ENCODE data around the gene SNUPN. TPM values are rescaled to one million over a fixed set of nuclear protein-coding genes. Genes with fewer than 3 reads are reported as not detected.

The SNUPN gene
- polyA plus RNA-seq, 1 donor (not counting 4 experiments of a cell fraction or from before 2014, with no cell fraction given): 24.9 TPM

GRCh38 chr15:75554717-75555116 is 70.8 kb downstream of the SNUPN start:
- no peak for DNase-seq (ENCODE audit: low read depth, low spot score)
- TF ChIP-seq CTCF (optimal IDR thresholded peaks at IDR 0.05 in 1 of 3, IDR thresholded peaks at IDR 0.05 in 1 of 3, conservative IDR thresholded peaks at IDR 0.05 in 1 of 3; ENCODE audit: extremely low read depth in 1 of 3, insufficient read depth in 2 of 3, low read length in 3 of 3) (no peak), EZH2 (IDR thresholded peaks at IDR 0.05; ENCODE audit: low read length) (no peak)

GRCh38 chr15:75553659-75554058 is 71.9 kb downstream of the SNUPN start:
- H3K36me3 ChIP-seq (ENCODE audit: control insufficient read depth in 2 of 2, extremely low read depth in 1 of 2, insufficient read depth in 2 of 2, low read length in 2 of 2): no peaks in the 10 kb centered on the region
- FAIRE-seq (no peak), DNase-seq (ENCODE audit: low read depth, low spot score) (no peak)
- H3K9ac ChIP-seq (ENCODE audit: control insufficient read depth, extremely low read depth, insufficient read depth, low read length): no peak overlapping the region
- H2AFZ ChIP-seq (ENCODE audit: control insufficient read depth, low read length): no peak overlapping the region
- H3K4me2 ChIP-seq (ENCODE audit: control insufficient read depth, extremely low read depth, insufficient read depth, low read depth, low read length): no peak overlapping the region
- H3K9me3 ChIP-seq (ENCODE audit: control insufficient read depth, low read depth, low read length): no peaks in the 10 kb centered on the region
- no peaks in the 10 kb centered on the region for H3K27me3 ChIP-seq (ENCODE audit: control insufficient read depth, extremely low read depth, insufficient read depth, low read length)
- peaks cover 44% of the 10 kb centered on the region for H3K79me2 ChIP-seq (ENCODE audit: control insufficient read depth, insufficient read depth, low read length)
- no peaks in the 10 kb centered on the region for H3K9me1 ChIP-seq (ENCODE audit: control insufficient read depth, extremely low read depth, insufficient read depth, low read length)
- dilution Hi-C loops (cut with MboI; ENCODE audit: extremely low pct_ligation_motif_present, low sequenced_read_pairs): no loop called here
- no peak for TF ChIP-seq EZH2 (IDR thresholded peaks at IDR 0.05; ENCODE audit: low read length)
- TF ChIP-seq CTCF (optimal IDR thresholded peaks at IDR 0.05 in 1 of 3, IDR thresholded peaks at IDR 0.05 in 1 of 3, conservative IDR thresholded peaks at IDR 0.05 in 1 of 3; ENCODE audit: extremely low read depth in 1 of 3, insufficient read depth in 2 of 3, low read length in 3 of 3): no peak
- no peaks in the 10 kb centered on the region for H4K20me1 ChIP-seq (ENCODE audit: control insufficient read depth, extremely low read depth, insufficient read depth, low read length)
- no peak overlapping the region for H3K4me3 ChIP-seq (ENCODE audit: control insufficient read depth in 2 of 3, extremely low read depth in 1 of 3, insufficient read depth in 2 of 3, low read depth in 1 of 3, low read length in 3 of 3)
- H3K4me1 ChIP-seq (ENCODE audit: control insufficient read depth, extremely low read depth, insufficient read depth, low read length): no peaks in the 10 kb centered on the region
- no peak overlapping the region for H3K27ac ChIP-seq (ENCODE audit: control insufficient read depth, insufficient read depth, low read length)

More at GRCh38 chr15:75554717-75555116, 70.8 kb downstream of the SNUPN start:
- H3K79me2 ChIP-seq (ENCODE audit: control insufficient read depth, insufficient read depth, low read length): peaks cover 37% of the 10 kb centered on the region
- no peak overlapping the region for H3K27ac ChIP-seq (ENCODE audit: control insufficient read depth, insufficient read depth, low read length)
- H2AFZ ChIP-seq (ENCODE audit: control insufficient read depth, low read length): no peak overlapping the region
- H3K4me3 ChIP-seq (ENCODE audit: control insufficient read depth in 2 of 3, extremely low read depth in 1 of 3, insufficient read depth in 2 of 3, low read depth in 1 of 3, low read length in 3 of 3): no peak overlapping the region
- no peaks in the 10 kb centered on the region for H3K36me3 ChIP-seq (ENCODE audit: control insufficient read depth in 2 of 2, extremely low read depth in 1 of 2, insufficient read depth in 2 of 2, low read length in 2 of 2)
- H3K27me3 ChIP-seq (ENCODE audit: control insufficient read depth, extremely low read depth, insufficient read depth, low read length): no peaks in the 10 kb centered on the region
- FAIRE-seq: no peak
- H3K4me1 ChIP-seq (ENCODE audit: control insufficient read depth, extremely low read depth, insufficient read depth, low read length): no peaks in the 10 kb centered on the region
- H4K20me1 ChIP-seq (ENCODE audit: control insufficient read depth, extremely low read depth, insufficient read depth, low read length): no peaks in the 10 kb centered on the region
- H3K9me3 ChIP-seq (ENCODE audit: control insufficient read depth, low read depth, low read length): no peaks in the 10 kb centered on the region
- dilution Hi-C loops (cut with MboI; ENCODE audit: extremely low pct_ligation_motif_present, low sequenced_read_pairs): no loop called here
- no peak overlapping the region for H3K4me2 ChIP-seq (ENCODE audit: control insufficient read depth, extremely low read depth, insufficient read depth, low read depth, low read length)
- no peak overlapping the region for H3K9ac ChIP-seq (ENCODE audit: control insufficient read depth, extremely low read depth, insufficient read depth, low read length)
- no peaks in the 10 kb centered on the region for H3K9me1 ChIP-seq (ENCODE audit: control insufficient read depth, extremely low read depth, insufficient read depth, low read length)
